ENCODE measurements around the gene ACSM5.

GRCh38 chr16:20485408-20485807, 76.1 kb downstream of the ACSM5 start:
- no peak for TF ChIP-seq POLR2A (IDR thresholded peaks at IDR 0.05)
- TF ChIP-seq, protein P1, sequence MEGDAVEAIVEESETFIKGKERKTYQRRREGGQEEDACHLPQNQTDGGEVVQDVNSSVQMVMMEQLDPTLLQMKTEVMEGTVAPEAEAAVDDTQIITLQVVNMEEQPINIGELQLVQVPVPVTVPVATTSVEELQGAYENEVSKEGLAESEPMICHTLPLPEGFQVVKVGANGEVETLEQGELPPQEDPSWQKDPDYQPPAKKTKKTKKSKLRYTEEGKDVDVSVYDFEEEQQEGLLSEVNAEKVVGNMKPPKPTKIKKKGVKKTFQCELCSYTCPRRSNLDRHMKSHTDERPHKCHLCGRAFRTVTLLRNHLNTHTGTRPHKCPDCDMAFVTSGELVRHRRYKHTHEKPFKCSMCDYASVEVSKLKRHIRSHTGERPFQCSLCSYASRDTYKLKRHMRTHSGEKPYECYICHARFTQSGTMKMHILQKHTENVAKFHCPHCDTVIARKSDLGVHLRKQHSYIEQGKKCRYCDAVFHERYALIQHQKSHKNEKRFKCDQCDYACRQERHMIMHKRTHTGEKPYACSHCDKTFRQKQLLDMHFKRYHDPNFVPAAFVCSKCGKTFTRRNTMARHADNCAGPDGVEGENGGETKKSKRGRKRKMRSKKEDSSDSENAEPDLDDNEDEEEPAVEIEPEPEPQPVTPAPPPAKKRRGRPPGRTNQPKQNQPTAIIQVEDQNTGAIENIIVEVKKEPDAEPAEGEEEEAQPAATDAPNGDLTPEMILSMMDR (IDR thresholded peaks at IDR 0.05): no peak

Data from Peyer's patch (tissue), 4 donors.